IMR-90 (cell line): Measurements from ENCODE around the gene HECW1. TPM values are rescaled to one million over a fixed set of nuclear protein-coding genes. Genes with fewer than 3 reads are reported as not detected.

Experiments
- ATAC-seq: fragments of 200-7000 bp; cut with Tn5 transposase; 2 replicates; pipeline ENCODE4 v1.9.1; 2020; ENCODE audit warnings: low read depth, mild to moderate bottlenecking, moderate library complexity
- BruUV-seq: library from RNA; stranded (reverse); fragments of 400-500 nt; replicated peaks from 2 replicates; lab custom pipeline; 2021; lab: Mats Ljungman, UMichigan
- CTCF ChIA-PET: fragments of 300-600 bp; formaldehyde crosslinking; extraction: SDS; loops from one replicate; lab custom pipeline; 2021; ENCODE audit warnings: antibody characterized with exemption; lab: Yijun Ruan, JAX
- POLR2A ChIA-PET: fragments of 300-600 bp; sonication (Branson Sonifier 250); formaldehyde crosslinking; loops from one replicate; lab custom pipeline; 2022; ENCODE audit warnings: antibody characterized with exemption; ENCODE audit not compliant: unreplicated experiment; lab: Charles Lee
- DNase-seq: peaks from one replicate; pipeline ENCODE4 v3.0.0; 2013
- H2AFZ ChIP-seq: replicated peaks from 2 replicates; pipeline ENCODE3; 2013; ENCODE audit warnings: low read length, mild to moderate bottlenecking; ENCODE audit not compliant: poor library complexity
- H2AK5ac ChIP-seq: 2 replicates; pipeline ENCODE4 v1.6.1; 2013; ENCODE audit warnings: low read depth, low read length, inconsistent platforms
- H2AK9ac ChIP-seq: replicated peaks from 2 replicates; pipeline ENCODE3; 2013; ENCODE audit warnings: mild to moderate bottlenecking, low read depth, low read length, moderate library complexity; ENCODE audit not compliant: poor library complexity
- H2BK120ac ChIP-seq: 2 replicates; pipeline ENCODE4 v1.6.1; 2013; ENCODE audit warnings: low read depth, low read length, inconsistent platforms
- H2BK15ac ChIP-seq: 3 replicates; pipeline ENCODE4 v1.6.1; 2013; ENCODE audit warnings: low read depth, low read length, inconsistent platforms
- H2BK20ac ChIP-seq: 2 replicates; pipeline ENCODE4 v1.6.1; 2013; ENCODE audit warnings: low read depth, mild to moderate bottlenecking, inconsistent platforms, low read length, moderate library complexity
- H2BK5ac ChIP-seq: 2 replicates; pipeline ENCODE4 v1.6.1; 2013; ENCODE audit warnings: mild to moderate bottlenecking, low read depth, low read length, inconsistent platforms; ENCODE audit not compliant: poor library complexity, severe bottlenecking
- H3K14ac ChIP-seq: replicated peaks from 2 replicates; pipeline ENCODE4 v1.6.1; 2013; ENCODE audit warnings: low read depth, low read length, inconsistent platforms
- H3K18ac ChIP-seq: 2 replicates; pipeline ENCODE4 v1.6.1; 2013; ENCODE audit warnings: low read depth, low read length, control low read depth
- H3K23ac ChIP-seq: 2 replicates; pipeline ENCODE4 v1.6.1; 2013; ENCODE audit warnings: low read depth, low read length, inconsistent platforms
- H3K27ac ChIP-seq: 2 replicates; pipeline ENCODE4 v1.5.1; 2013; ENCODE audit warnings: mild to moderate bottlenecking, control low read depth, low read length; ENCODE audit not compliant: insufficient read depth
- H3K27me3 ChIP-seq: 2 replicates; pipeline ENCODE4 v1.6.1; 2013; ENCODE audit warnings: low read length; ENCODE audit not compliant: control insufficient read depth, insufficient read depth
- H3K36me3 ChIP-seq: 2 replicates; pipeline ENCODE4 v1.6.1; 2013; ENCODE audit warnings: low read length, mixed read lengths; ENCODE audit not compliant: control insufficient read depth, insufficient read depth
- H3K4ac ChIP-seq: 2 replicates; pipeline ENCODE4 v1.6.1; 2013; ENCODE audit warnings: low read depth, low read length, inconsistent platforms
- H3K4me1 ChIP-seq: 2 replicates; pipeline ENCODE4 v1.6.1; 2013; ENCODE audit warnings: low read length, mixed read lengths; ENCODE audit not compliant: control insufficient read depth, insufficient read depth
- H3K4me2 ChIP-seq: 2 replicates; pipeline ENCODE4 v1.6.1; 2013; ENCODE audit warnings: low read depth, mild to moderate bottlenecking, control low read depth, low read length, moderate library complexity
- H3K4me3 ChIP-seq: 2 replicates; pipeline ENCODE4 v1.5.1; 2013; ENCODE audit warnings: low read depth, mild to moderate bottlenecking, control low read depth, low read length, moderate library complexity; ENCODE audit not compliant: insufficient read depth
- H3K56ac ChIP-seq: 2 replicates; pipeline ENCODE4 v1.6.1; 2013; ENCODE audit warnings: low read length, inconsistent platforms; ENCODE audit not compliant: insufficient read depth; ENCODE audit errors: extremely low read depth
- H3K79me1 ChIP-seq, 2 experiments: 2 replicates each; pipeline ENCODE4 v1.6.1; 2013; ENCODE audit warnings: low read length in 2 of 2, inconsistent platforms in 1 of 2, low read depth in 1 of 2
- H3K9ac ChIP-seq: 2 replicates; pipeline ENCODE4 v1.6.1; 2013; ENCODE audit warnings: low read depth, low read length, control low read depth
- H3K9me1 ChIP-seq: 2 replicates; pipeline ENCODE4 v1.6.1; 2013; ENCODE audit warnings: low read length, inconsistent platforms; ENCODE audit not compliant: insufficient read depth
- H3K9me3 ChIP-seq: 2 replicates; pipeline ENCODE4 v1.6.1; 2013; ENCODE audit warnings: low read length; ENCODE audit not compliant: control insufficient read depth, insufficient read depth
- H4K20me1 ChIP-seq: 2 replicates; pipeline ENCODE4 v1.6.1; 2013; ENCODE audit warnings: low read length, inconsistent platforms; ENCODE audit not compliant: insufficient read depth
- H4K5ac ChIP-seq: 2 replicates; pipeline ENCODE4 v1.6.1; 2013; ENCODE audit warnings: mild to moderate bottlenecking, low read depth, low read length, control low read depth
- H4K8ac ChIP-seq, 2 experiments: 2 replicates each; pipeline ENCODE4 v1.6.1; 2013; ENCODE audit warnings: low read depth in 2 of 2, low read length in 2 of 2, control low read depth in 1 of 2, inconsistent platforms in 1 of 2
- H4K91ac ChIP-seq: 2 replicates; pipeline ENCODE4 v1.6.1; 2013; ENCODE audit warnings: low read depth, low read length, inconsistent platforms; ENCODE audit not compliant: insufficient read depth
- CEBPB ChIP-seq: IDR thresholded peaks from 2 replicates; pipeline ENCODE4 v1.6.1; 2012; ENCODE audit warnings: low read depth, low read length, improper control_type of control experiment
- POLR2A ChIP-seq: IDR thresholded peaks from 2 replicates; pipeline ENCODE4 v1.6.1; 2012; ENCODE audit warnings: mild to moderate bottlenecking, low read depth, low read length
- WGBS, 2 experiments: methylation state at CpG; one replicate each; pipeline versions ENCODE4 v1.1.5 to v1.1.7; 2013; ENCODE audit warnings: missing lambda C conversion rate in 2 of 2; ENCODE audit not compliant: insufficient read length in 1 of 2; ENCODE audit errors: extremely low coverage in 2 of 2; 5-methylcytosine and 5-hydroxymethylcytosine counted together
- dilution Hi-C: fragments of 300-500 bp; cut with HindIII; formaldehyde crosslinking; loops from one replicate; pipeline ENCODE4 v1.14.3; 2018; ENCODE audit warnings: low sequenced_read_pairs; ENCODE audit not compliant: unreplicated experiment
- in situ Hi-C: fragments of 300-500 bp; cut with MboI; formaldehyde crosslinking; loops from 3 replicates; pipeline ENCODE4 v1.14.3; 2019; ENCODE audit warnings: low sequenced_read_pairs, inconsistent platforms, mixed read lengths
- intact Hi-C: fragments of 100-400 bp; cut with micrococcal nuclease; formaldehyde crosslinking; loops from 2 replicates; pipeline ENCODE4 v1.10.0; 2022
- polyA plus RNA-seq, 3 experiments: library from polyadenylated mRNA; depleted of rRNA; stranded (reverse); fragments of >200 nt; gene quantifications; 2 replicates each; pipeline ENCODE4 v1.2.3, GENCODE V29; 2012; ENCODE audit warnings: low replicate concordance in 1 of 3
- total RNA-seq: library from RNA; depleted of rRNA; stranded (reverse); fragments of >200 nt; gene quantifications from 2 replicates; pipeline ENCODE4 v1.2.3, GENCODE V29; 2012

The HECW1 gene
- total and polyA plus RNA-seq, 2 of the 4 experiments (the other 2 are of a cell fraction) = 0.56 to 1.3 TPM

DNA sequence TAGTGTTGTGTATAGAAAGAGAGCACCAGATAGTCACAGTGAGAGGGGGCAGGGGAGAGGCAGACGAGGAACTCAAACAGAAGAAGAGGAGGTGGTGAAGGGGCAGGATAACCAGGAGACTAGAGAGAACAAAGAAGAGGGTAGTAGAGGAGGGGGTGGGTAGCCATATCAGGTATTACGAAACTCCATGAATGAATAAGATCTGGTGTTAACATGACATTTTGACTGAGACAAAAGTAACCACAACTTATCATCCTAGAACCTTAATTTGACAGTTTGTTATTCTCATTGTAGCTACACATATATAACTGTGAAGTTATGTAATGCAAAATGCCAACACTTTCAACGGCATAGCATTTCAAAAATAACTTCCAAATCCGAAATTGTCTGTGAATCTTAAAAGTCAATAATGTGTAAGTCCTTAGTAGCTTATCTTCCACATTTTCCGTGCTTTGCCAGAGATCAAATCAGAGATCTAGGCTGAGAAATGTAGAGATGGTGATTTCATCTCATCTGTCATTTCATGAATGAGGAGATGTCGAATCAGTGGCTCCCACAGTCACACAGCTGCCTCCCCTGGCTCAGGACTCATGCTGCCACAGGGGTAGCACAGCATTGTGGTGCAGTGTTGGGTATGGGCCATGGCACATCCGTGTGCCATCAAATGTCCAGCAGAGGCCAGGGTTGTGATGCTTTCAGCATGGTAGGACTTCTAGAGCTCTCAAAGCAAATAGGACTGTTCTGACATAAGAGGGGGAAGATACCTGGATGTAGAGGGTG, 202.1 kb downstream of the HECW1 start:
- H4K5ac ChIP-seq = no peak overlapping the region
- dilution Hi-C loops = no loop called here
- no peaks in the 10 kb centered on the region for H3K9me3 ChIP-seq
- H4K8ac ChIP-seq = no peak overlapping the region
- CTCF ChIA-PET = interaction anchor here (1.1 kb wide), 1 partner anchor 10 kb away, joined by 4 read pairs; no protein-coding TSS in a partner anchor
- BruUV-seq = no TSS peak
- H2AK9ac ChIP-seq = no peak overlapping the region
- DNase-seq (no peak), ATAC-seq (no peak)
- H2BK5ac ChIP-seq = no peak overlapping the region
- no peak overlapping the region for H3K14ac ChIP-seq
- H3K4me3 ChIP-seq = no peak overlapping the region
- no peak overlapping the region for H3K9ac ChIP-seq
- no peaks in the 10 kb centered on the region for H3K36me3 ChIP-seq
- no CpG with 5 or more reads among the region's 7 CpGs for WGBS, 2 experiments
- H2AFZ ChIP-seq = no peak overlapping the region
- no peak overlapping the region for H2BK120ac ChIP-seq
- no peak overlapping the region for H2BK15ac ChIP-seq
- no peaks in the 10 kb centered on the region for H3K4me1 ChIP-seq
- no peaks in the 10 kb centered on the region for H3K79me1 ChIP-seq
- no peaks in the 10 kb centered on the region for H4K20me1 ChIP-seq
- intact Hi-C loops = no loop called here
- H3K23ac ChIP-seq = no peak overlapping the region
- no peak overlapping the region for H4K91ac ChIP-seq
- H2AK5ac ChIP-seq = no peak overlapping the region
- H3K18ac ChIP-seq = no peak overlapping the region
- H3K27ac ChIP-seq = no peak overlapping the region
- TF ChIP-seq CEBPB (peak; percentile 25; the same call in 1 of the 2 replicates), POLR2A (no peak)
- H3K9me1 ChIP-seq = no peaks in the 10 kb centered on the region
- H3K56ac ChIP-seq = no peak overlapping the region
- H3K4me2 ChIP-seq = no peak overlapping the region
- H3K27me3 ChIP-seq = no peaks in the 10 kb centered on the region; the same call in 1 of the 2 replicates
- no peak overlapping the region for H2BK20ac ChIP-seq
- POLR2A ChIA-PET = no interaction called here
- in situ Hi-C loops = no loop called here
- H3K4ac ChIP-seq = no peak overlapping the region
